GM19467 (cell line): Measurements from ENCODE around the gene SLC22A14.

Experiments used
- ATAC-seq: cut with Tn5 transposase; IDR thresholded peaks from one replicate; pipeline ENCODE4 v1.9.1; 2021; ENCODE audit warnings: mild to moderate bottlenecking, moderate library complexity; ENCODE audit not compliant: unreplicated experiment

The SLC22A14 gene

GRCh38 chr3:38337703-38338102, 55.6 kb downstream of the SLC22A14 start:
- no peak for ATAC-seq

GRCh38 chr3:38343797-38344594, 61.9 kb downstream of the SLC22A14 start:
- no peak for ATAC-seq

GRCh38 chr3:38345879-38346586, 63.9 kb downstream of the SLC22A14 start:
- ATAC-seq = no peak

- ATAC-seq = peak; percentile 98
Observed at GRCh38 chr3:38346587-38347410, 64.7 kb downstream of the SLC22A14 start, which contains the start of gene XYLB. Gene XYLB, plus strand, starts transcription at chr3:38346785. Its CDS starts 84 bp downstream, at chr3:38346869.

- no peak for ATAC-seq
Observed at GRCh38 chr3:38347421-38348200, 65.5 kb downstream of the SLC22A14 start.

- ATAC-seq = no peak
Observed at GRCh38 chr3:38348903-38349302, 66.8 kb downstream of the SLC22A14 start.

GRCh38 chr3:38349684-38350359, 67.7 kb downstream of the SLC22A14 start:
- ATAC-seq = no peak

- no peak for ATAC-seq
Observed at GRCh38 chr3:38353151-38353550, 71.1 kb downstream of the SLC22A14 start.

GRCh38 chr3:38354588-38355330, 72.7 kb downstream of the SLC22A14 start:
- no peak for ATAC-seq

GRCh38 chr3:38359038-38359437, 76.9 kb downstream of the SLC22A14 start:
- no peak for ATAC-seq

- ATAC-seq = no peak
Observed at GRCh38 chr3:38360345-38360744, 78.3 kb downstream of the SLC22A14 start.

GRCh38 chr3:38361496-38361895, 79.4 kb downstream of the SLC22A14 start:
- no peak for ATAC-seq

- no peak for ATAC-seq
Observed at GRCh38 chr3:38362825-38363224, 80.7 kb downstream of the SLC22A14 start.

- ATAC-seq = no peak
Observed at GRCh38 chr3:38364721-38365400, 82.8 kb downstream of the SLC22A14 start.

GRCh38 chr3:38365469-38366062, 83.5 kb downstream of the SLC22A14 start:
- no peak for ATAC-seq

- no peak for ATAC-seq
Observed at GRCh38 chr3:38366082-38366481, 84.0 kb downstream of the SLC22A14 start.

GRCh38 chr3:38367779-38368178, 85.7 kb downstream of the SLC22A14 start:
- no peak for ATAC-seq
